ENCODE data around the gene ZNRF2. TPM values are rescaled to one million over a fixed set of nuclear protein-coding genes. Genes with fewer than 3 reads are reported as not detected.

The ZNRF2 gene
- total and polyA plus RNA-seq, 10 of the 15 experiments (the other 5 are each of a cell fraction or from before 2014, with no cell fraction given): 1.2 to 20.4 (median 9.5) TPM

- no peak overlapping the region for H2AFZ ChIP-seq (ENCODE audit: control insufficient read depth, low read depth, low read length)
- intact Hi-C loops (cut with micrococcal nuclease; ENCODE audit: unreplicated experiment): loop anchor here (2.0 kb wide), 1 partner anchor 186 kb away; no protein-coding TSS in a partner anchor
- CTCF ChIA-PET: interaction anchor here (1.2 to 7.6 kb wide), 10 partner anchors 10 to 187 kb away, joined by 3 to 138 read pairs (median 8); no protein-coding TSS in a partner anchor
- TF ChIP-seq HSF1 (IDR thresholded peaks at IDR 0.05; ENCODE audit: low read depth, low read length): no peak
- TF ChIP-seq SMC3 (IDR thresholded peaks at IDR 0.05; ENCODE audit: borderline replicate concordance, low read length): no peak
- TF ChIP-seq, protein P1, sequence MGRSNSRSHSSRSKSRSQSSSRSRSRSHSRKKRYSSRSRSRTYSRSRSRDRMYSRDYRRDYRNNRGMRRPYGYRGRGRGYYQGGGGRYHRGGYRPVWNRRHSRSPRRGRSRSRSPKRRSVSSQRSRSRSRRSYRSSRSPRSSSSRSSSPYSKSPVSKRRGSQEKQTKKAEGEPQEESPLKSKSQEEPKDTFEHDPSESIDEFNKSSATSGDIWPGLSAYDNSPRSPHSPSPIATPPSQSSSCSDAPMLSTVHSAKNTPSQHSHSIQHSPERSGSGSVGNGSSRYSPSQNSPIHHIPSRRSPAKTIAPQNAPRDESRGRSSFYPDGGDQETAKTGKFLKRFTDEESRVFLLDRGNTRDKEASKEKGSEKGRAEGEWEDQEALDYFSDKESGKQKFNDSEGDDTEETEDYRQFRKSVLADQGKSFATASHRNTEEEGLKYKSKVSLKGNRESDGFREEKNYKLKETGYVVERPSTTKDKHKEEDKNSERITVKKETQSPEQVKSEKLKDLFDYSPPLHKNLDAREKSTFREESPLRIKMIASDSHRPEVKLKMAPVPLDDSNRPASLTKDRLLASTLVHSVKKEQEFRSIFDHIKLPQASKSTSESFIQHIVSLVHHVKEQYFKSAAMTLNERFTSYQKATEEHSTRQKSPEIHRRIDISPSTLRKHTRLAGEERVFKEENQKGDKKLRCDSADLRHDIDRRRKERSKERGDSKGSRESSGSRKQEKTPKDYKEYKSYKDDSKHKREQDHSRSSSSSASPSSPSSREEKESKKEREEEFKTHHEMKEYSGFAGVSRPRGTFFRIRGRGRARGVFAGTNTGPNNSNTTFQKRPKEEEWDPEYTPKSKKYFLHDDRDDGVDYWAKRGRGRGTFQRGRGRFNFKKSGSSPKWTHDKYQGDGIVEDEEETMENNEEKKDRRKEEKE (IDR thresholded peaks at IDR 0.05): no peak
- no peak for TF ChIP-seq DPF2 (IDR thresholded peaks at IDR 0.05)
- TF ChIP-seq FOXM1 (IDR thresholded peaks at IDR 0.05; ENCODE audit: low read depth, low read length): no peak
- no peak for TF ChIP-seq SMARCA5 (IDR thresholded peaks at IDR 0.05)
- TF ChIP-seq RAD51 (IDR thresholded peaks at IDR 0.05): no peak
- TF ChIP-seq ZZZ3 (IDR thresholded peaks at IDR 0.05; ENCODE audit: control insufficient read depth, insufficient read length, low read depth): no peak
- TF ChIP-seq ASH2L (IDR thresholded peaks at IDR 0.05; ENCODE audit: borderline replicate concordance, low read depth): no peak
- TF ChIP-seq, protein P2, sequence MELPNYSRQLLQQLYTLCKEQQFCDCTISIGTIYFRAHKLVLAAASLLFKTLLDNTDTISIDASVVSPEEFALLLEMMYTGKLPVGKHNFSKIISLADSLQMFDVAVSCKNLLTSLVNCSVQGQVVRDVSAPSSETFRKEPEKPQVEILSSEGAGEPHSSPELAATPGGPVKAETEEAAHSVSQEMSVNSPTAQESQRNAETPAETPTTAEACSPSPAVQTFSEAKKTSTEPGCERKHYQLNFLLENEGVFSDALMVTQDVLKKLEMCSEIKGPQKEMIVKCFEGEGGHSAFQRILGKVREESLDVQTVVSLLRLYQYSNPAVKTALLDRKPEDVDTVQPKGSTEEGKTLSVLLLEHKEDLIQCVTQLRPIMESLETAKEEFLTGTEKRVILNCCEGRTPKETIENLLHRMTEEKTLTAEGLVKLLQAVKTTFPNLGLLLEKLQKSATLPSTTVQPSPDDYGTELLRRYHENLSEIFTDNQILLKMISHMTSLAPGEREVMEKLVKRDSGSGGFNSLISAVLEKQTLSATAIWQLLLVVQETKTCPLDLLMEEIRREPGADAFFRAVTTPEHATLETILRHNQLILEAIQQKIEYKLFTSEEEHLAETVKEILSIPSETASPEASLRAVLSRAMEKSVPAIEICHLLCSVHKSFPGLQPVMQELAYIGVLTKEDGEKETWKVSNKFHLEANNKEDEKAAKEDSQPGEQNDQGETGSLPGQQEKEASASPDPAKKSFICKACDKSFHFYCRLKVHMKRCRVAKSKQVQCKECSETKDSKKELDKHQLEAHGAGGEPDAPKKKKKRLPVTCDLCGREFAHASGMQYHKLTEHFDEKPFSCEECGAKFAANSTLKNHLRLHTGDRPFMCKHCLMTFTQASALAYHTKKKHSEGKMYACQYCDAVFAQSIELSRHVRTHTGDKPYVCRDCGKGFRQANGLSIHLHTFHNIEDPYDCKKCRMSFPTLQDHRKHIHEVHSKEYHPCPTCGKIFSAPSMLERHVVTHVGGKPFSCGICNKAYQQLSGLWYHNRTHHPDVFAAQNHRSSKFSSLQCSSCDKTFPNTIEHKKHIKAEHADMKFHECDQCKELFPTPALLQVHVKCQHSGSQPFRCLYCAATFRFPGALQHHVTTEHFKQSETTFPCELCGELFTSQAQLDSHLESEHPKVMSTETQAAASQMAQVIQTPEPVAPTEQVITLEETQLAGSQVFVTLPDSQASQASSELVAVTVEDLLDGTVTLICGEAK (IDR thresholded peaks at IDR 0.05; ENCODE audit: borderline replicate concordance): no peak
- no peak for TF ChIP-seq BACH1 (IDR thresholded peaks at IDR 0.05; ENCODE audit: borderline replicate concordance)
- no peak for TF ChIP-seq KDM1A (IDR thresholded peaks at IDR 0.05; ENCODE audit: borderline replicate concordance)
- peaks cover 26% of the 10 kb centered on the region for H3K79me2 ChIP-seq (ENCODE audit: control insufficient read depth, insufficient read depth, low read length)
- POLR2A ChIA-PET: interaction anchor here (1.4 kb wide), 1 partner anchor 11 kb away, joined by 4 read pairs; no protein-coding TSS in a partner anchor
- no peak overlapping the region for H3K27ac ChIP-seq (ENCODE audit: control insufficient read depth, insufficient read depth)
- no peaks in the 10 kb centered on the region for H4K20me1 ChIP-seq (ENCODE audit: control insufficient read depth, insufficient read depth)
- in situ Hi-C loops (cut with MboI): no loop called here
- DNase-seq (ENCODE audit: low read depth, low spot score): no peak
- no peaks in the 10 kb centered on the region for H3K36me3 ChIP-seq (ENCODE audit: control insufficient read depth in 2 of 2, insufficient read depth in 2 of 2, low read length in 1 of 2)
- RAD21 ChIA-PET (ENCODE audit: unreplicated experiment): interaction anchor here (0.7 to 8.0 kb wide), 10 partner anchors 22 to 211 kb away, joined by 3 to 108 read pairs (median 16); partner anchors contain the start of gene ZNRF2
- H3K4me1 ChIP-seq (ENCODE audit: control insufficient read depth, insufficient read depth, low read length): peaks cover 14% of the 10 kb centered on the region; the same call in 1 of the 2 replicates
- no peak for ATAC-seq
- H3K27me3 ChIP-seq (replicated peaks in 1 of 2; ENCODE audit: control insufficient read depth in 2 of 2, insufficient read depth in 2 of 2, low read length in 1 of 2): no peaks in the 10 kb centered on the region
- BruUV-seq (replicated peaks): no TSS peak
- SMC1A ChIA-PET (ENCODE audit: uncharacterized antibody, unreplicated experiment): interaction anchor here (0.5 to 9.0 kb wide), 15 partner anchors 9 to 185 kb away, joined by 3 to 202 read pairs (median 6); no protein-coding TSS in a partner anchor
- H3K9me3 ChIP-seq (replicated peaks; ENCODE audit: control insufficient read depth, insufficient read depth, low read length): no peaks in the 10 kb centered on the region
- H3K9ac ChIP-seq (ENCODE audit: control insufficient read depth, insufficient read depth, low read length): no peak overlapping the region
- H3K4me3 ChIP-seq: no peak overlapping the region
- no peak overlapping the region for H3K4me2 ChIP-seq (ENCODE audit: control insufficient read depth, insufficient read depth)
- no peak for FAIRE-seq
- WGBS (ENCODE audit: insufficient coverage, insufficient replicate concordance, low lambda C conversion rate, missing lambda C conversion rate): 85% methylated on average over 4 of the region's 4 CpGs
Measured at GRCh38 chr7:30351286-30351685, 66.9 kb downstream of the ZNRF2 start.

Data from GM12878 (cell line).